GM12878 (cell line): ENCODE measurements around the gene KLHL2. TPM values are rescaled to one million over a fixed set of nuclear protein-coding genes. Genes with fewer than 3 reads are reported as not detected.

ENCODE experiments used
- BHLHE40 ChIP-seq, 2 experiments: fragments of 450-650 bp in 1 of 2; IDR thresholded peaks; 2 replicates each; pipeline ENCODE4 v1.6.1; 2011 to 2017; ENCODE audit warnings: low read depth in 2 of 2, borderline replicate concordance in 1 of 2, improper control_type of control experiment in 1 of 2, low read length in 1 of 2, mild to moderate bottlenecking in 1 of 2
- CHD1 ChIP-seq: IDR thresholded peaks from 2 replicates; pipeline ENCODE4 v1.6.1; 2012; ENCODE audit warnings: low read depth, low read length, improper control_type of control experiment
- DPF2 ChIP-seq: fragments of 450-650 bp; IDR thresholded peaks from 2 replicates; pipeline ENCODE4 v1.6.1; 2017; ENCODE audit warnings: mild to moderate bottlenecking
- E2F8 ChIP-seq: fragments of 450-650 bp; IDR thresholded peaks from 2 replicates; pipeline ENCODE4 v1.6.1; 2018; ENCODE audit warnings: mild to moderate bottlenecking, low read depth, moderate library complexity; ENCODE audit not compliant: partially characterized antibody
- EED ChIP-seq: sonication (generic); IDR thresholded peaks from 2 replicates; pipeline ENCODE4 v1.6.1; 2016; ENCODE audit warnings: antibody characterized with exemption, low read depth
- HSF1 ChIP-seq: fragments of 150-350 bp; IDR thresholded peaks from 2 replicates; pipeline ENCODE4 v1.6.1; 2014; ENCODE audit warnings: mild to moderate bottlenecking, low read depth, low read length
- MAX ChIP-seq: IDR thresholded peaks from 2 replicates; pipeline ENCODE4 v1.6.1; 2012; ENCODE audit warnings: low read depth, low read length, improper control_type of control experiment
- MEF2A ChIP-seq: IDR thresholded peaks from 2 replicates; pipeline ENCODE4 v1.6.1; 2011; ENCODE audit warnings: low read depth, mild to moderate bottlenecking, low read length, moderate library complexity; ENCODE audit not compliant: insufficient read depth
- MTA2 ChIP-seq: fragments of 450-650 bp; IDR thresholded peaks from 2 replicates; pipeline ENCODE4 v1.6.1; 2016; ENCODE audit warnings: low read depth, mild to moderate bottlenecking, moderate library complexity
- NFYB ChIP-seq: IDR thresholded peaks from 2 replicates; pipeline ENCODE4 v1.6.1; 2011; ENCODE audit warnings: low read depth, mild to moderate bottlenecking, low read length, improper control_type of control experiment, moderate library complexity; ENCODE audit not compliant: insufficient read depth
- REST ChIP-seq: IDR thresholded peaks from 2 replicates; pipeline ENCODE4 v1.6.1; 2012; ENCODE audit warnings: mild to moderate bottlenecking, low read depth, low read length
- SUZ12 ChIP-seq: fragments of 200-600 bp; sonication (generic); IDR thresholded peaks from one replicate; pipeline ENCODE4 v1.6.1; 2018; ENCODE audit warnings: antibody characterized with exemption, mild to moderate bottlenecking; ENCODE audit not compliant: unreplicated experiment
- TARDBP ChIP-seq: IDR thresholded peaks from 2 replicates; pipeline ENCODE4 v1.6.1; 2016; ENCODE audit warnings: borderline replicate concordance
- TCF12 ChIP-seq: IDR thresholded peaks from 2 replicates; pipeline ENCODE4 v1.6.1; 2011; ENCODE audit warnings: low read depth, mild to moderate bottlenecking, low read length
- WRNIP1 ChIP-seq: IDR thresholded peaks from 2 replicates; pipeline ENCODE4 v1.6.1; 2011; ENCODE audit warnings: low read depth, low read length, improper control_type of control experiment, borderline replicate concordance
- ZNF687 ChIP-seq: fragments of 450-650 bp; IDR thresholded peaks from 2 replicates; pipeline ENCODE4 v1.6.1; 2017; ENCODE audit warnings: mild to moderate bottlenecking, moderate library complexity
- polyA plus RNA-seq, 11 experiments: library from polyadenylated mRNA; depleted of rRNA in 4 of 11; unstranded in 6 of 11; stranded (reverse) in 5 of 11; fragments of >200 nt; fragmentation: Nextera tagmentation in 4 of 11; fragmentation: Illumina TruSeq in 1 of 11; extraction: Ambion mirVana in 4 of 11; extraction: Trizol in 1 of 11; gene quantifications; 1 replicate in 1 of 11; 2 replicates in 10 of 11; pipeline versions ENCODE4 v1.2.1 to v1.2.3, GENCODE V29; 2011 to 2016; ENCODE audit warnings: inconsistent platforms in 2 of 11, missing spikeins in 2 of 11, low read depth in 1 of 11
- total RNA-seq, 4 experiments: library from RNA; depleted of rRNA in 3 of 4; stranded (reverse); fragments of >200 nt in 3 of 4; fragmentation: Illumina TruSeq in 1 of 4; extraction: Trizol in 1 of 4; gene quantifications; 2 replicates each; pipeline versions ENCODE4 v1.2.1 to v1.2.3, GENCODE V29; 2013 to 2021

The KLHL2 gene
- total and polyA plus RNA-seq, 10 of the 15 experiments (the other 5 are each of a cell fraction or from before 2014, with no cell fraction given) = 4.8 to 22.8 (median 12.9) TPM

- no peak for TF ChIP-seq E2F8
- 0 out of 2 replicates have a peak, but pooled peaks have one; percentile 37 for TF ChIP-seq HSF1
- TF ChIP-seq NFYB = peak; percentile 97
- TF ChIP-seq EED = no peak
- TF ChIP-seq SUZ12 = no peak
- no peak; the same call in 1 of the 2 replicates for TF ChIP-seq CHD1
- TF ChIP-seq MTA2 = no peak
- peak in 1 of 2 experiments; percentile 85 for TF ChIP-seq BHLHE40 (IDR thresholded peaks at IDR 0.05; ENCODE audit: borderline replicate concordance in 1 of 2, low read depth in 2 of 2, low read length in 1 of 2)
- TF ChIP-seq WRNIP1 = no peak
- no peak for TF ChIP-seq TARDBP
- TF ChIP-seq REST = peak; percentile 51; the same call in 1 of the 2 replicates
- no peak for TF ChIP-seq ZNF687
- TF ChIP-seq TCF12 = peak; percentile 46; the same call in 1 of the 2 replicates
- peak; percentile 54; the same call in 1 of the 2 replicates for TF ChIP-seq DPF2
- no peak for TF ChIP-seq MAX
- no peak for TF ChIP-seq MEF2A
These were observed 120.1 kb downstream of the KLHL2 start, which contains the start of gene MSMO1 (continued) for GRCh38 chr4:165327211-165328100.
